SK-N-SH treated with all-trans-retinoic acid at 6 μM for 48 hours (cell line): ENCODE results near the gene TMEM120B.

Experiments used
- GLIS3 ChIP-seq: fragments of 250-450 bp; sonication (Bioruptor Pico); IDR thresholded peaks from 2 replicates; pipeline ENCODE4 v1.5.0; 2020; ENCODE audit warnings: mild to moderate bottlenecking, moderate library complexity
- PPARA ChIP-seq: fragments of 250-450 bp; sonication (Bioruptor Pico); IDR thresholded peaks from 2 replicates; pipeline ENCODE4 v1.5.0; 2020; ENCODE audit warnings: mild to moderate bottlenecking, borderline replicate concordance
- ZFP3 ChIP-seq: fragments of 250-450 bp; sonication (Bioruptor Pico); IDR thresholded peaks from 2 replicates; pipeline ENCODE4 v1.5.0; 2020; ENCODE audit warnings: mild to moderate bottlenecking, moderate library complexity

GRCh38 chr12:121767525-121768016, 55.0 kb downstream of the TMEM120B start:
- no peak for TF ChIP-seq ZFP3
- no peak for TF ChIP-seq PPARA (CRISPR knock-in tag)
- no peak for TF ChIP-seq GLIS3
